ENCODE data around the gene KIRREL1.

- TF ChIP-seq, protein P1, sequence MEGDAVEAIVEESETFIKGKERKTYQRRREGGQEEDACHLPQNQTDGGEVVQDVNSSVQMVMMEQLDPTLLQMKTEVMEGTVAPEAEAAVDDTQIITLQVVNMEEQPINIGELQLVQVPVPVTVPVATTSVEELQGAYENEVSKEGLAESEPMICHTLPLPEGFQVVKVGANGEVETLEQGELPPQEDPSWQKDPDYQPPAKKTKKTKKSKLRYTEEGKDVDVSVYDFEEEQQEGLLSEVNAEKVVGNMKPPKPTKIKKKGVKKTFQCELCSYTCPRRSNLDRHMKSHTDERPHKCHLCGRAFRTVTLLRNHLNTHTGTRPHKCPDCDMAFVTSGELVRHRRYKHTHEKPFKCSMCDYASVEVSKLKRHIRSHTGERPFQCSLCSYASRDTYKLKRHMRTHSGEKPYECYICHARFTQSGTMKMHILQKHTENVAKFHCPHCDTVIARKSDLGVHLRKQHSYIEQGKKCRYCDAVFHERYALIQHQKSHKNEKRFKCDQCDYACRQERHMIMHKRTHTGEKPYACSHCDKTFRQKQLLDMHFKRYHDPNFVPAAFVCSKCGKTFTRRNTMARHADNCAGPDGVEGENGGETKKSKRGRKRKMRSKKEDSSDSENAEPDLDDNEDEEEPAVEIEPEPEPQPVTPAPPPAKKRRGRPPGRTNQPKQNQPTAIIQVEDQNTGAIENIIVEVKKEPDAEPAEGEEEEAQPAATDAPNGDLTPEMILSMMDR (optimal IDR thresholded peaks at IDR 0.05 in 1 of 3, IDR thresholded peaks at IDR 0.05 in 1 of 3, conservative IDR thresholded peaks at IDR 0.05 in 1 of 3; ENCODE audit: extremely low read depth in 1 of 3, insufficient read depth in 2 of 3, low read length in 3 of 3) = no peak
- no peak for TF ChIP-seq EZH2 (IDR thresholded peaks at IDR 0.05; ENCODE audit: low read length)
Measured at GRCh38 chr1:157968508-157968907, 24.9 kb upstream of the KIRREL1 start.

All from keratinocyte (primary cell).